HEK293T (cell line): Measurements from ENCODE around the gene ARHGEF25.

Source experiments
- CTCF ChIA-PET: fragments of 350-600 bp; formaldehyde crosslinking; extraction: SDS; loops from one replicate; lab custom pipeline; 2021; ENCODE audit warnings: antibody characterized with exemption, inconsistent platforms; lab: Yijun Ruan, JAX
- POLR2A ChIA-PET: fragments of 350-600 bp; formaldehyde crosslinking; extraction: SDS; loops from one replicate; lab custom pipeline; 2020; ENCODE audit warnings: antibody characterized with exemption, inconsistent platforms; lab: Yijun Ruan, JAX
- DNase-seq: peaks from one replicate; pipeline ENCODE4 v3.0.0; 2012; ENCODE audit warnings: mixed read lengths; ENCODE audit errors: extremely low spot score
- ARNT ChIP-seq: fragments of 450-650 bp; IDR thresholded peaks from 2 replicates; pipeline ENCODE4 v1.6.1; 2017; ENCODE audit warnings: mild to moderate bottlenecking
- BHLHE40 ChIP-seq: fragments of 450-650 bp; IDR thresholded peaks from 2 replicates; pipeline ENCODE4 v1.6.1; 2016; ENCODE audit warnings: mild to moderate bottlenecking, moderate library complexity, borderline replicate concordance
- CTBP1 ChIP-seq: fragments of 450-650 bp; IDR thresholded peaks from 2 replicates; pipeline ENCODE4 v1.6.1; 2016; ENCODE audit warnings: borderline replicate concordance
- ELF4 ChIP-seq: fragments of 450-650 bp; IDR thresholded peaks from 2 replicates; pipeline ENCODE4 v1.6.1; 2017; ENCODE audit warnings: antibody characterized with exemption
- FOXA1 ChIP-seq: fragments of 450-650 bp; IDR thresholded peaks from 2 replicates; pipeline ENCODE4 v1.6.1; 2016; ENCODE audit warnings: mild to moderate bottlenecking
- FOXK2 ChIP-seq: fragments of 450-650 bp; IDR thresholded peaks from 2 replicates; pipeline ENCODE4 v1.6.1; 2016; ENCODE audit warnings: mild to moderate bottlenecking
- FOXM1 ChIP-seq: fragments of 450-650 bp; IDR thresholded peaks from 2 replicates; pipeline ENCODE4 v1.6.1; 2017; ENCODE audit warnings: mild to moderate bottlenecking, borderline replicate concordance
- HDGF ChIP-seq: fragments of 450-650 bp; IDR thresholded peaks from 2 replicates; pipeline ENCODE4 v1.6.1; 2017; ENCODE audit warnings: antibody characterized with exemption, borderline replicate concordance
- L3MBTL2 ChIP-seq: fragments of 450-650 bp; conservative IDR thresholded peaks from 2 replicates; pipeline ENCODE4 v1.6.1; 2016; ENCODE audit warnings: mild to moderate bottlenecking
- LEF1 ChIP-seq: fragments of 450-650 bp; IDR thresholded peaks from 2 replicates; pipeline ENCODE4 v1.6.1; 2017; ENCODE audit warnings: mild to moderate bottlenecking, borderline replicate concordance
- NFRKB ChIP-seq: fragments of 450-650 bp; IDR thresholded peaks from 2 replicates; pipeline ENCODE4 v1.6.1; 2016; ENCODE audit warnings: mild to moderate bottlenecking, moderate library complexity
- SP1 ChIP-seq: fragments of 450-650 bp; IDR thresholded peaks from 2 replicates; pipeline ENCODE4 v1.6.1; 2017
- SUZ12 ChIP-seq: fragments of 450-650 bp; IDR thresholded peaks from 2 replicates; pipeline ENCODE4 v1.6.1; 2016; ENCODE audit warnings: mild to moderate bottlenecking
- TARDBP ChIP-seq: fragments of 450-650 bp; IDR thresholded peaks from 2 replicates; pipeline ENCODE4 v1.6.1; 2016
- ZNF384 ChIP-seq: fragments of 450-650 bp; IDR thresholded peaks from 2 replicates; pipeline ENCODE4 v1.6.1; 2016
- TF ChIP-seq, protein P1 (sequence below): fragments of 450-650 bp; IDR thresholded peaks from 2 replicates; pipeline ENCODE4 v1.6.1; 2016

The ARHGEF25 gene

DNA sequence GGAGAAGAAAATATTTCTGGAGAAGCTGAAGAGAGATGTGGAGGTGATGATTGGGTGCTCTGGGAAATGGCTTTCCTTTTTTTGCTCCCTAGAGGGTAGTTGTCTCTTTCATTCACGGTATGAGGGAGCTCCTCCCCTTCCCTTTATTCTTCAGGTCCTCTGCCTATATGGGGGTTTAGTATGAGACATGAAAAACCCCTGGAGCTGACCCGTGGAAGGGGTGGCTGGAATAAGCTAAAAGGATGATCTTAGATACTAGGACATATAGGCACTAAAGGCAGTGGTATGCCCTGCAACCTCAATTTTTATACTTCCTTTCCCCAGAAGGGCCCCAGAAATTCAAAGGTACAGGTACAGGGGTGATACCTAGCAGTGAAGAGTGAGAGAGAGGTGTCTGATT, 10.8 kb upstream of the ARHGEF25 start:
- no peak for TF ChIP-seq ZNF384
- TF ChIP-seq FOXA1: no peak
- no peak for TF ChIP-seq SP1
- no peak for DNase-seq
- CTCF ChIA-PET: interaction anchor here (1.0 to 2.0 kb wide), 2 partner anchors 17 to 22 kb away, joined by 3 to 10 read pairs; no protein-coding TSS in a partner anchor
- POLR2A ChIA-PET: interaction anchor here (1.3 to 2.0 kb wide), 2 partner anchors 9 to 11 kb away, joined by 4 to 12 read pairs; partner anchors contain the start of genes ARHGEF25 and PIP4K2C

DNA sequence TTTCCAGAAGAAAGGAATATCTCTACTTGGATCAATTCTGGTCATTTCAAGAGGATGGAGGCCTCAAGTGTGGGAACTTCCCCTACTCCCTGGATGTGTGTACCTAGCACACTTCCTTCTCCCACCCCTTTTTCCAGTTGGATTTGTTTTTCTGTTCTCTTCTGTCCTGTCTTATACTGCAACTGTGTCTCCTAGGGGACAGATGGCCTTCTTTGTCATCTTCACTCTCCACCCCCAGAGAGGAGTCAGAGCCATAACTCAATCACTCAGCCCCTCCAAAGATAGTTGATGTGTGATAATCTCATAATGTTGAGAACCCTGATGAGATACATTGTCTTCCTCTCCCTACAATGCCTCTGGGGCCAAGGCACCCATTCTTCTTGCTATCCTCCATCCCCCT, 8.7 kb upstream of the ARHGEF25 start:
- no peak for DNase-seq
- ChIA-PET POLR2A (interaction anchor here (0.6 kb wide), 1 partner anchor 9 kb away, joined by 3 read pairs; the partner anchor contains the start of gene ARHGEF25), CTCF (no interaction called here)
- no peak for TF ChIP-seq ELF4
- no peak for TF ChIP-seq NFRKB
- TF ChIP-seq FOXM1: no peak
- no peak for TF ChIP-seq L3MBTL2
- TF ChIP-seq ZNF384: no peak

DNA sequence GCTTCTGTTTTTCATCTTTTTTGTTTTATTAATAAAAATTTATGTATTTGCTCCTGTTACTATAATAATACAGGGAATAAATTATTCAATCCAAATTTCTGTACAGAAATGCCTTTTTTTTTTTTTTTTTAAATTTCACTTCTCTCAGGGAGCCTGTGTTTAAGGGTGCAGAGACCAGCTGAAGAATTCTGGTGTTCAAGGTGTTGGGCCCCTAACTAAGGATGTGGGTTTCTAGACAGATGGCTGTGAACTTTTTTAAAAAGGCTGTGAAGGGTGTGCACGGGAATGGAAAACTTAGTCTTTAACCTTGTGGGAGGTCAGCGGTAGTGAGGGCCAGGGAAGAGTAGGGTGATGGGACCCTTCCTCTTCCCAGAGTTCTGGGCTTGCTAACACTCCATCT, 7.9 kb upstream of the ARHGEF25 start:
- TF ChIP-seq FOXM1 (no peak), SUZ12 (no peak), L3MBTL2 (no peak), ELF4 (no peak), SP1 (no peak), TARDBP (no peak), CTBP1 (no peak), LEF1 (no peak), BHLHE40 (no peak), ZNF384 (no peak), FOXK2 (no peak), FOXA1 (no peak), ARNT (no peak), NFRKB (no peak), HDGF (no peak)
- TF ChIP-seq, protein P1, sequence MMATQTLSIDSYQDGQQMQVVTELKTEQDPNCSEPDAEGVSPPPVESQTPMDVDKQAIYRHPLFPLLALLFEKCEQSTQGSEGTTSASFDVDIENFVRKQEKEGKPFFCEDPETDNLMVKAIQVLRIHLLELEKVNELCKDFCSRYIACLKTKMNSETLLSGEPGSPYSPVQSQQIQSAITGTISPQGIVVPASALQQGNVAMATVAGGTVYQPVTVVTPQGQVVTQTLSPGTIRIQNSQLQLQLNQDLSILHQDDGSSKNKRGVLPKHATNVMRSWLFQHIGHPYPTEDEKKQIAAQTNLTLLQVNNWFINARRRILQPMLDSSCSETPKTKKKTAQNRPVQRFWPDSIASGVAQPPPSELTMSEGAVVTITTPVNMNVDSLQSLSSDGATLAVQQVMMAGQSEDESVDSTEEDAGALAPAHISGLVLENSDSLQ: no peak
- POLR2A ChIA-PET: no interaction called here
- CTCF ChIA-PET: no interaction called here
- DNase-seq: no peak

DNA sequence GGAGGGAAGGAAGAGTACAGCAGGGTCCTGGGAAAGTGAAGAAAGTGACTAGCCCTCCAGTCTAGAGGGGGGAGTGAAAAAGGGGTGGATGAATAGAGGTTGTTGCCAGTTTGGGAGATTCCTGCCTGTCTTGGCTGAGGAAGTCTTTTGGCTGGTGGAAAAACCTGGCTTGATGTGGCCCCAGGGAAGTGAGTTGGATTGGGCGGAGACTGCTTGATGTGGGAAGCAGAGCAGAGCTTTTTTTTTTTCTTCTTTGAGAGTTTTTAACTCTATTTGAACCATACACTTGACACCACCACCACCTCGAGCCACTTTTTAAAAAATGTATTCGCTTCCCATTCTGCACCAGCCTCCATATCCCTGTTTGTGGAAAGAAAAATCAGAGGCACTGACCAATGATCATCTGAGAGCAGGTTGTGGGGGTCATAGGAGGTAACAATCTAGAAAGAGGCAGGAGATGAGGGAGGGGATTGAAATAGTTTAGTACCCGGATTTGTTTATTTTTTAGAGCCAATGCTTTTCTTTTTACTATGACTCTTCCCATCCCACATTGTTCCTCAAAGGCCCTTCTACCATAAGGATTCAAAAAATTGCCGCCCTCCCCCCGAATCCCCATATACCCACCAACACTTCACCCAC, 7.3 kb upstream of the ARHGEF25 start:
- CTCF ChIA-PET: no interaction called here

DNA sequence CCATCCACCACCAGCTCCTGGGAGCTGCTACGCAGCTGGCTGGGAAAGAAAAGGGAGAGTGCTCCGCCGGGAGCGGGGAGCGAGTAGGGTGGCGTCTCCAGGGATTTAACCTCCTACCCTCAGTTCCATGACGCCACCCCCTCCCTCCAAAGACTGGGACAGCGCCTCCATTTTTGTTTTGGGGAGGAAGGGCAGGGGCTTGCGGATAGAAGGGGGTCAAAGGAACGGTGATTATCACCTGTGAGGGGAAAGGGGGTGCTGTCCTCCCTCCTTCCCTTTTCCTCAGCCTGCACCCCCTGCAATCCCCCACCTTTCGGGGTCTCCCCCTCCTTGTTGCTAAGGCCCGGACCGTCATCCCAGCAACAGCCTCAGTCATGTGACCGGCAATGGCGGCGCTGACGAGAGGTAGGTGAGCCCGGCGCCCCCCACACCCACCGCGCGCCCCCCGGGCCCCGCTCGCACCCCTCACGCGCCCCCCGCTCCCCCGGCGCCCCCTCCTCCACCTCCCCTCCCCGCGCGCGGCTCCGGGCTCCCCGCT, 6.7 kb upstream of the ARHGEF25 start, which contains the start of gene DTX3:
Gene DTX3 (plus strand): TSS at position 371 of the 538 bp plus-strand sequence. CDS start 1,694 bp downstream, outside the sequence.
- TF ChIP-seq SP1: no peak
- TF ChIP-seq FOXM1: no peak
- no peak for TF ChIP-seq CTBP1
- TF ChIP-seq FOXA1: no peak
- TF ChIP-seq NFRKB: no peak
- TF ChIP-seq TARDBP: no peak
- TF ChIP-seq LEF1: no peak
- TF ChIP-seq L3MBTL2: no peak
- TF ChIP-seq ZNF384: no peak
- TF ChIP-seq BHLHE40: no peak
- no peak for TF ChIP-seq FOXK2
- TF ChIP-seq HDGF: no peak
- no peak for TF ChIP-seq ARNT
- TF ChIP-seq SUZ12: no peak
- no peak for TF ChIP-seq ELF4
- TF ChIP-seq, protein P1: no peak
- POLR2A ChIA-PET: interaction anchor here (0.8 kb wide), 1 partner anchor 18 kb away, joined by 3 read pairs; no protein-coding TSS in a partner anchor
- CTCF ChIA-PET: no interaction called here
- DNase-seq: no peak

More for the DNA sequence above, 7.3 kb upstream of the ARHGEF25 start:
- POLR2A ChIA-PET: interaction anchor here (0.8 kb wide), 1 partner anchor 19 kb away, joined by 3 read pairs; no protein-coding TSS in a partner anchor
- DNase-seq: no peak
- no peak for TF ChIP-seq TARDBP
- no peak for TF ChIP-seq HDGF
- TF ChIP-seq BHLHE40: no peak
- TF ChIP-seq FOXM1: no peak
- TF ChIP-seq FOXK2: no peak
- no peak for TF ChIP-seq ARNT
- no peak for TF ChIP-seq ZNF384
- no peak for TF ChIP-seq LEF1
- TF ChIP-seq L3MBTL2: no peak
- TF ChIP-seq SUZ12: no peak
- no peak for TF ChIP-seq SP1

DNA sequence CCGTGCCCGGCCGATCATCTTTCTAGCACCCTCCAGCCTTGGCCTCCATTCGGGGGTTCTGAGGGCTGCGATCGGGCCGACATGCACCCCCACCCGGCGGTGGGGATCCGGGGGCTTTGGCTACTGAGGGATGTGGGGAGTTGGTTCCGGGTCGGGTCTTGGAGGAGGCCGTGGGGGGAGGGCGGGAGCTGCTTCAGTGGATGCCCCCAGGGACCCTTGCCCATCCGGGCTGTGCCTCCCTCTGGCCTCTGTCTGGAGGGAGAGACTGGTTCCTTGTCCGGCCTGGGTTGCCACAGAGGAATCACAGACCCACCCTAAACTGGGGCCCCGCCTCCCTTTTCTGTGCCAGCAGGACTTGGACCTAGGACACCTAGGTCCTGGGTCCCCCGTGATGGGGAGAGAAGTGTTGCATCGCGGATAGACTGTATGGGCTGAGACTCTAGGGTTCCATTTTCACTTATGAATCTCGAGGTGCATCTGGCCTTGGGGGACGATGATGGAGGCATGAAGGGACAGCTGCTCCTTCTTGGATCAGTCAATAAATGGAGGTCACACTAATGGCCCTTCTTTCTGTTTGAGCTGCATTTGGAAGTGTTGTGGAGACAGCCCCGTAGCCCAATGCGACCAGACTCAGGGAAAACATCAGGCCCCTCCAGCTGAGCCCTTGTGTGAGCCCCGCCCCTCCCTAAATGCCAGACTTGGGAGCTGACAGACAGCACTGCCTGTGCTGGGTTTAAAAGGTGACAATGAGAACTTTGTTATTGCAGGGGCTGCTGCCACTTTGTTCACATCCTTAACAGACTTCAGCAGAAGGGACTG, 6.0 kb upstream of the ARHGEF25 start:
- no peak for DNase-seq
- POLR2A ChIA-PET: no interaction called here
- TF ChIP-seq BHLHE40 (no peak), FOXK2 (no peak), L3MBTL2 (no peak), SUZ12 (no peak), NFRKB (no peak), HDGF (no peak), FOXM1 (no peak), ARNT (no peak), ZNF384 (no peak), ELF4 (no peak), SP1 (no peak), TARDBP (no peak), LEF1 (no peak), FOXA1 (no peak), CTBP1 (no peak)
- TF ChIP-seq, protein P1: no peak
- CTCF ChIA-PET: no interaction called here
